ENCODE measurements around the gene DDC. TPM values are rescaled to one million over a fixed set of nuclear protein-coding genes. Genes with fewer than 3 reads are reported as not detected.

Gene DDC
- polyA plus RNA-seq, 1 donor from 2014 or later, result not detected

DNA sequence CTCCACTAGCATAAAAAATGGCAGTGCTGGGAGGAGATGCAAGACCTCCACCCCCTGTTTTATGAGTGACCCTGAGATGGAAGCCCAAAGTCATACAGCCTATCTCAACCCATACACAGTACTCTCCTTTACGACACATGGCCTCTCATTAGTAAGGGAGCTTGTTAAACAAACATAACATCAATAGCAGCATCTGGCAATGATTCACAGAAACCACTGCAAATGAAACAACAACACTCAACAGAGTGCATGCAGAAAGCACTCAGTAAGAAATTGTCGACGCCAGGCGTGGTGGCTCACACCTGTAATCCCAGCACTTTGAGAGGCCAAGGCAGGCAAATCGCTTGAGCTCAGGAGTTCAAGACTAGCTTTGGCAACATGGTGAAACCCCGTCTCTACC lies 87.6 kb downstream of the DDC start:
- H3K27ac Mint-ChIP-seq, result no peak overlapping the region
- no peaks in the 10 kb centered on the region for H3K9me3 Mint-ChIP-seq
- peaks cover 0 to 3% (median 1%) of the 10 kb centered on the region in 3 donors for H3K4me1 Mint-ChIP-seq
- no peaks in the 10 kb centered on the region for H3K36me3 Mint-ChIP-seq
- no peak overlapping the region for H3K4me3 Mint-ChIP-seq
- H3K27me3 Mint-ChIP-seq, result peaks cover 4% of the 10 kb centered on the region

- Mint-ChIP-seq H3K27ac (no peak overlapping the region), H3K4me1 (peaks cover 0 to 3% (median 1%) of the 10 kb centered on the region in 3 donors), H3K36me3 (no peaks in the 10 kb centered on the region), H3K9me3 (no peaks in the 10 kb centered on the region), H3K27me3 (peaks cover 4% of the 10 kb centered on the region), H3K4me3 (no peak overlapping the region)
Observed at GRCh38 chr7:50476953-50477625, 88.1 kb downstream of the DDC start.

DNA sequence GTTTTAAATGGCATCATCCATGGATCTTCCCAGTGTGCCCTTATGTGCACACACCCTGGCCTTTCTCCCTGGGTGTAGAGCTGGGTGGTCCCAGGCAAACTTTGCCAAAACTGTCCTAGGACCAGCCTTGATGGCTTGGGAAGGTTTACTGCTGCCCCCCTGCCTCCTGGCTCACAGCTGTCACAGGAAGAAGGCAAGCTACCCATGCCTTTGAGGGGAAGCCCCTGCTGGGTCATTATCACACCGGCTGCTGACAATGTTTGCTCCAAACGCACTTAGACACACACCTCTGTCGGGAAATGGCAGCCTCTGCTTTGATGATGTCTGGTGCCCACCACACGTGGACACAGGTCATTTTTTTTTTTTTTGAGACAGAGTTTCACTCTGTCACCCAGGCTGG lies 89.9 kb downstream of the DDC start:
- Mint-ChIP-seq H3K27ac (peak overlapping the region in 1 of 3 donors; percentile 47), H3K9me3 (no peaks in the 10 kb centered on the region), H3K36me3 (no peaks in the 10 kb centered on the region)

GRCh38 chr7:50474382-50475160 lies 90.6 kb downstream of the DDC start:
- peaks cover 6% of the 10 kb centered on the region for H3K27me3 Mint-ChIP-seq
- no peaks in the 10 kb centered on the region for H3K9me3 Mint-ChIP-seq
- H3K27ac Mint-ChIP-seq, result no peak overlapping the region
- no peak overlapping the region for H3K4me3 Mint-ChIP-seq
- peaks cover 0 to 3% (median 1%) of the 10 kb centered on the region in 3 donors for H3K4me1 Mint-ChIP-seq
- H3K36me3 Mint-ChIP-seq, result no peaks in the 10 kb centered on the region

More for the DNA sequence above, 89.9 kb downstream of the DDC start:
- Mint-ChIP-seq H3K27me3 (peaks cover 6% of the 10 kb centered on the region), H3K4me3 (no peak overlapping the region), H3K4me1 (peaks cover 0 to 3% (median 1%) of the 10 kb centered on the region in 3 donors)

- peaks cover 0 to 3% (median 1%) of the 10 kb centered on the region in 3 donors for H3K4me1 Mint-ChIP-seq
Observed at GRCh38 chr7:50473531-50473930, 91.7 kb downstream of the DDC start.

DNA sequence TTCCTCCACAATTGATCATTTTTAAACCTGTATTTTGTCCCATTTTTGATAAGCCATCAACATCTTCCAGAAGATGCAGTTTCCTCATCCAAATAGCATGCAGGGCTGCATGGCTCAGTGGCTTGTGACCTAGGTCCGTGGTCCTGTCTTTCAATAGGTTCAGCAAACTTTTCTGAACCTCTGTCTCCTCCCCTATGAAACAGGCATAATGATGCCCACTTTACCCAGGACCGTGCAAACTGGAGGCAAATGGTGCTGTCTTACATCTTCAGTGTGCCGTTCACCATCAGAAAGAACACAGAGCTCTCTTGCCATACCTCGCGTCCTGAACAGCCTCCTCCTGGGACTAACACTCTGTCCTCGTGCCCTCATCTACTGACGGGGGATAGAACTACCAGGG lies 92.8 kb downstream of the DDC start:
- Mint-ChIP-seq H3K36me3 (peaks cover 1% of the 10 kb centered on the region), H3K9me3 (no peaks in the 10 kb centered on the region), H3K4me1 (peaks cover 4 to 8% (median 4%) of the 10 kb centered on the region in 3 donors), H3K27me3 (peaks cover 5% of the 10 kb centered on the region), H3K4me3 (no peak overlapping the region), H3K27ac (no peak overlapping the region)

More at GRCh38 chr7:50473531-50473930, 91.7 kb downstream of the DDC start:
- Mint-ChIP-seq H3K27ac (no peak overlapping the region), H3K27me3 (peaks cover 7% of the 10 kb centered on the region), H3K9me3 (no peaks in the 10 kb centered on the region), H3K4me3 (no peak overlapping the region), H3K36me3 (no peaks in the 10 kb centered on the region)

DNA sequence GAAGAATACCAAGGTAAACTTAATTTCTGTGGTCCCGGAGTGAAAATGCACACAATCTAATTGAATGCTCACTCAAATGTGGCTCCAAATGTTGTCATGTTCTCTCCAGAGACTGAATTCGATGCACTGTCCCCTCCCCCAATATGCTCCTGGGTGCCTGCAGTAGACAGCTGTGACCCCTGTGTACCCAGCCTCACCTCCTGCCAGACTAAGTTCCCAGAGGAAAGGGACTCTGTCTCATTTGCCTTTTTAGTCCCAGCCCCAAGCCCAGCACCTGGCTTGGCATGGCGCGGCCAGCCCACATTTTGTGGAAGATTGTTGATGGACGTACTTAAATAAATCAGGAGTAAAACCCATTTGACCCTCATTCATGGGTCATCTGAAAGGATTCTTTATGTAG lies 93.2 kb downstream of the DDC start:
- no peak overlapping the region for H3K4me3 Mint-ChIP-seq
- H3K27ac Mint-ChIP-seq, result no peak overlapping the region
- peaks cover 1% of the 10 kb centered on the region for H3K36me3 Mint-ChIP-seq
- peaks cover 4 to 8% (median 4%) of the 10 kb centered on the region in 3 donors for H3K4me1 Mint-ChIP-seq
- H3K9me3 Mint-ChIP-seq, result no peaks in the 10 kb centered on the region
- peaks cover 5% of the 10 kb centered on the region for H3K27me3 Mint-ChIP-seq

- Mint-ChIP-seq H3K9me3 (no peaks in the 10 kb centered on the region), H3K36me3 (peaks cover 1% of the 10 kb centered on the region), H3K27me3 (peaks cover 5% of the 10 kb centered on the region), H3K4me3 (no peak overlapping the region), H3K4me1 (peaks cover 4 to 8% (median 4%) of the 10 kb centered on the region in 3 donors), H3K27ac (no peak overlapping the region)
Observed at GRCh38 chr7:50470250-50471163, 94.7 kb downstream of the DDC start.

GRCh38 chr7:50469181-50469580 lies 96.0 kb downstream of the DDC start:
- no peak overlapping the region for H3K4me3 Mint-ChIP-seq
- H3K4me1 Mint-ChIP-seq, result peaks cover 3 to 5% (median 4%) of the 10 kb centered on the region in 3 donors
- peaks cover 5% of the 10 kb centered on the region for H3K27me3 Mint-ChIP-seq
- H3K36me3 Mint-ChIP-seq, result peaks cover 1% of the 10 kb centered on the region
- H3K27ac Mint-ChIP-seq, result peak overlapping the region in 1 of 3 donors; percentile 3
- no peaks in the 10 kb centered on the region for H3K9me3 Mint-ChIP-seq

DNA sequence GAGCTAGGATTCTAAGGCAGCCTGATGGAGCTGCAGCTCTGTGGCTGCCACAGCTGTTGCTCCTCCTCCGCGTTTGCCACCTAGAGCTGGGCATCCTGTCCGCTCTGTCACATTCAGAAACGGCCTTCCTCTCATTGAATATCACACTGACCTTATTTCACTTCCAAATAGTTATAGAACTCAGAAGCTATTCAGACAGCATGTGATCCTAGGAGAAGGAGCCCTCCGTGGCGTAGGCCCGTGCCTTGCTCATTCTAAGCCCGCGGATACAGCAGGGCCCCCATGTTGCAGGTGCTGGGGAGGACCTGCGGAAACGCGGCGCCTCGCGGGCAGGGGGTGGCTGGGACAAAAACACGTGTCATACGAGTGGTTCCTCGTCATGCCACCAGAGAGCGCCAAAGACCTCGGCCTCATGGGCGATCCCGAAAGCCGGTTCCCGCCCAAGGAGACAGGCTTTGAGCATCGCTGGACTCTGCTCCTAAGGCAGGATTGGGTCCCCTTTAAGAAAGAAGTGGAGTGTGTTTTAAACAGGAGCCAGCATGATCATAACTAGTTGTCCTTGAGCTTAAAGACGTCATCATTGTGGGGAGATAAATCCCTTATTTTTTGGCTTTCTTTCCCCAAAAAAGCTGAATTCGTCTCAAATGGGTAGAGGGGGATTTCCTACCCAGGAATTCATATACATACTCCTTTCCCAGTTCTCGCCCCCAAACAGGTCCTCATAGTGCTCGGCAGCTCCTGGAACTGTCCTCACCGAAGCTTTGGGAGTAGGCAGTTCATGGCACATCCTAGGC lies 97.2 kb downstream of the DDC start:
- peak overlapping the region in 2 of 4 donors; percentile 75 to 87 for H3K4me3 Mint-ChIP-seq
- H3K4me1 Mint-ChIP-seq, result peaks cover 3 to 5% (median 4%) of the 10 kb centered on the region in 3 donors

DNA sequence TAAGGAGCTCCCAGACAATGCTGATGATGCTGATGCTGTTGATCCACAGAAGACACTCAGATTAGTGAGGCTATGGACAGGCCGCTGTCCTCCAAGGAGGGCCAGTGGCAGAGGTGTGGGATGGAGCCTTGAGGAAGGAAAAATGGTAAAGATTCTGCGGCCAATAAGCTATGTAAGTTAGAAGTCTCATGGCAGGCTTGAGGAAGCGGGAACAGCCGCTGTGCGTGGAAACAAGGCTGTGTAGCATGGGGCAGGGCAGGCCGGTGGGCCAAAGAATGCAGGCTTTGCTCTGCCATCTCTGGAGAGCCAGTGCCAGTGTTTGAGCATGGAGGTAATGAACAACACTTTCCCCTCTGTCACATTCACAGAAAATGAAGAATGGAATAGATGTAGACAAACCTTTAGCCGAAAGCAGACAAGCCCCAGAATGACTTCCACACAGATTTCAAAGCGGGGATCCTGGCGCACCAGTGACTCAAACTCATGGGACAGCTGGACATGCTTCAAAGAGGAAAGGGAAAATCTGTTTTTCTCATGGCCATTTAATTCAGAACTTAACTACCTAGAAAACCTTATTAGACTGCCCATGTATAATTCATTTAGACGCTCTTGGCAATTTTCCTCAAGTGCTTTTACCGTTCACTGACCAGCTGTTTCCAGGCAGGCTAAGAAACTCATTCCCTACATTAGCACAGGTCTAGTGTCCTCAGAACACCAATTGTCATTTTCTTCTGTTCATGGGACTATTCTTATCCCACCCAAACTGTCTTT lies 98.2 kb downstream of the DDC start:
- no peaks in the 10 kb centered on the region for H3K9me3 Mint-ChIP-seq
- peaks cover 7% of the 10 kb centered on the region for H3K36me3 Mint-ChIP-seq
- H3K4me3 Mint-ChIP-seq, result peak overlapping the region in 1 of 4 donors; percentile 68
- peaks cover 3 to 5% (median 4%) of the 10 kb centered on the region in 3 donors for H3K4me1 Mint-ChIP-seq
- H3K27me3 Mint-ChIP-seq, result peaks cover 12% of the 10 kb centered on the region
- peak overlapping the region in 1 of 3 donors; percentile 63 for H3K27ac Mint-ChIP-seq

More for the DNA sequence above, 97.2 kb downstream of the DDC start:
- Mint-ChIP-seq H3K9me3 (no peaks in the 10 kb centered on the region), H3K27me3 (peaks cover 9% of the 10 kb centered on the region), H3K36me3 (peaks cover 5% of the 10 kb centered on the region), H3K27ac (peak overlapping the region in 1 of 3 donors; percentile 63)

DNA sequence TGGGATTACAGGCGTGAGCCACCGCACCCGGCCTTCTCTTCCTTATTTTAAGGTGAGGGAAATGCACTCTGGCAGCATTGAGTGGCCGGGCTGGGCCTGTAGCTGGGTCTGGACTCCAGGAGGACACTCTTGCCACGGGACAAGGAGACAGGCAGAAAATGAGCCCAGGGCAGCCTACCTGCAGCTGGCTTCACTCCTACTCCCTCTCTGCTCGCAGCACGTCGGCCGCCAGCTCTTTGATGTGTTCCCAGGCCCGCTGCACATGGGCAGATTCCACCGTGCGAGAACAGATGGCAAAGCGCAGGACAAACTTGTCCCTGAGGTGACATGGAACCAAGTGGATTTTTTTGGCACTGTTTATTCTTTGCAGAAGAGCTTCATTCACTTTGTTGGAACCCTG lies 102.2 kb downstream of the DDC start:
- Mint-ChIP-seq H3K27me3 (peaks cover 10% of the 10 kb centered on the region), H3K36me3 (peaks cover 6% of the 10 kb centered on the region), H3K4me3 (no peak overlapping the region), H3K9me3 (no peaks in the 10 kb centered on the region), H3K4me1 (peaks cover 2 to 3% (median 2%) of the 10 kb centered on the region in 3 donors), H3K27ac (peak overlapping the region in 1 of 3 donors; percentile 26)

DNA sequence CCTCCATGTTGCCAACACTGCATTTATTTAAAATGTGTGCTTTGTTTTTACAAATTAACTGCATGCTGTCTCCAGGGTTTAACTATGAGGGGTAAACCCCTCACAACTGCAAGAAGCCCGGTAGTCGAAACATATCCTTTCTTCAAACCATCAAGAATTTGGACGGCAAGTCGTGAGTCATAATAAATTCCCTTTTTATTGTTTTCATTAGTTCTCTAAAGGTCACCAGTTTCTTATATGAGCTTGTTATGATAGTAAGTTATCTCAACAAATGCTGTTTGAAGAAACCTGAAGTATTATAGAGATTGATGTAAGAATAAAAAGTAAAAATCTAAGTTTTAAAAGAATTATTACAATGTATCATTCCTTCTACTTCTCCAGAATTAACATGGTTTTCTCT lies 102.8 kb downstream of the DDC start:
- H3K27ac Mint-ChIP-seq, result no peak overlapping the region
- no peaks in the 10 kb centered on the region for H3K4me1 Mint-ChIP-seq
- H3K4me3 Mint-ChIP-seq, result no peak overlapping the region
- peaks cover 10% of the 10 kb centered on the region for H3K27me3 Mint-ChIP-seq
- no peaks in the 10 kb centered on the region for H3K9me3 Mint-ChIP-seq
- H3K36me3 Mint-ChIP-seq, result peaks cover 6% of the 10 kb centered on the region

All from IgD-negative memory B cell (primary cell).